Adrenal gland (tissue), 12 donors: Measurements from ENCODE around the gene AHDC1. TPM values are rescaled to one million over a fixed set of nuclear protein-coding genes. Genes with fewer than 3 reads are reported as not detected.

Source experiments
- DNase-seq, 7 donors: peaks; one replicate each; pipeline ENCODE4 v3.0.0-alpha.2; 2019 to 2020
- H3K27ac ChIP-seq, 5 donors: fragments of 200-600 bp; sonication (generic) in 4 of 5; 1 replicate in 3 of 5; 2 replicates in 2 of 5; pipeline versions ENCODE4 v1.5.1 to v1.8.0; 2016 to 2020; ENCODE audit warnings: mild to moderate bottlenecking in 1 of 5
- H3K27me3 ChIP-seq: fragments of 200-600 bp; 2 replicates; pipeline ENCODE4 v1.8.0; 2021
- H3K36me3 ChIP-seq, 2 donors: fragments of 200-600 bp; replicated peaks in 1 of 2; 1 replicate in 1 of 2; 2 replicates in 1 of 2; pipeline versions ENCODE4 v1.5.1 to v1.8.0; 2018 to 2022
- H3K4me1 ChIP-seq, 2 donors: fragments of 200-600 bp; replicated peaks in 1 of 2; 1 replicate in 1 of 2; 2 replicates in 1 of 2; pipeline versions ENCODE4 v1.5.1 to v1.8.0; 2018 to 2021
- H3K4me3 ChIP-seq, 4 donors: fragments of 200-600 bp; sonication (generic) in 3 of 4; one replicate each; pipeline ENCODE4 v1.5.1; 2016 to 2018
- H3K9me3 ChIP-seq, 3 donors: fragments of 200-600 bp; sonication (generic) in 1 of 3; replicated peaks in 1 of 3; 1 replicate in 2 of 3; 2 replicates in 1 of 3; pipeline versions ENCODE4 v1.5.1 to v1.8.0; 2016 to 2021
- POLR2A ChIP-seq, 2 donors: fragments of 450-650 bp; IDR thresholded peaks; one replicate each; pipeline ENCODE4 v1.6.1; 2017; ENCODE audit warnings: antibody characterized with exemption in 2 of 2, mild to moderate bottlenecking in 2 of 2, moderate library complexity in 1 of 2
- WGBS, 4 donors: extraction: QIAGEN DNeasy Blood & Tissue Kit in 2 of 4; methylation state at CpG; one replicate each; pipeline versions ENCODE4 v1.1.5 to v1.1.7; 2013 to 2017; 5-methylcytosine and 5-hydroxymethylcytosine counted together
- intact Hi-C, 2 donors: fragments of 100-400 bp; cut with DNase I; formaldehyde crosslinking; loops; one replicate each; pipeline versions ENCODE4 v1.14.1 to v1.15.0; 2022 to 2023
- polyA plus RNA-seq, 3 donors: library from polyadenylated mRNA; stranded (reverse); fragments of 200-250 nt in 2 of 3; fragments of 350-450 nt in 1 of 3; fragmentation: Illumina TruSeq in 1 of 3; extraction: RNeasy Lipid Tissue Mini Kit (QIAGEN cat#74804) in 1 of 3; gene quantifications; one replicate each; pipeline ENCODE4 v1.2.3, GENCODE V29; 2013 to 2014
- total RNA-seq, 9 donors: library from RNA; depleted of rRNA in 4 of 9; stranded (reverse); fragments of >200 nt in 4 of 9; fragments of 120-200 nt in 1 of 9; fragmentation: NEBNext Ultra II Directional in 1 of 9; extraction: Animal tissue kit (Norgen Biotek cat#: 25700) in 1 of 9; gene quantifications; one replicate each; pipeline versions ENCODE4 v1.1.0 to v1.2.4, GENCODE V29; 2013 to 2023
- TF ChIP-seq, protein P1 (sequence below), 6 experiments: fragments of 450-650 bp in 4 of 6; fragments of 200-600 bp in 2 of 6; sonication (generic) in 1 of 6; IDR thresholded peaks; 1 replicate in 5 of 6; 2 replicates in 1 of 6; pipeline versions ENCODE4 v1.5.1 to v1.8.0; 2016 to 2021; ENCODE audit warnings: antibody characterized with exemption in 6 of 6, mild to moderate bottlenecking in 2 of 6, moderate library complexity in 1 of 6
- donor health status: healthy with polysubstance abuse.
- donor health status: Bipolar disorder and iron deficiency.
- donor health status: DM: yes; HTN: yes; CAD: no.
- donor health status: DM: no; HTN: no; CAD: no.
- donor health status: DM: no; HTN: no; CAD: no.
- donor health status: DM: yes; HTN: yes; CAD: no.

AHDC1 gene
- total and polyA plus RNA-seq, 12 donors = 10.4 to 111 (median 61.3) TPM

- Histone ChIP-seq H3K9me3 (no peaks in the 10 kb centered on the region), H3K27me3 (no peaks in the 10 kb centered on the region), H3K36me3 (peaks cover 0 to 12% of the 10 kb centered on the region in 2 donors), H3K4me3 (no peak overlapping the region), H3K27ac (peak overlapping the region; percentile 57 to 96 (median 86)), H3K4me1 (peaks cover 75 to 90% of the 10 kb centered on the region in 2 donors)
- TF ChIP-seq, protein P1, sequence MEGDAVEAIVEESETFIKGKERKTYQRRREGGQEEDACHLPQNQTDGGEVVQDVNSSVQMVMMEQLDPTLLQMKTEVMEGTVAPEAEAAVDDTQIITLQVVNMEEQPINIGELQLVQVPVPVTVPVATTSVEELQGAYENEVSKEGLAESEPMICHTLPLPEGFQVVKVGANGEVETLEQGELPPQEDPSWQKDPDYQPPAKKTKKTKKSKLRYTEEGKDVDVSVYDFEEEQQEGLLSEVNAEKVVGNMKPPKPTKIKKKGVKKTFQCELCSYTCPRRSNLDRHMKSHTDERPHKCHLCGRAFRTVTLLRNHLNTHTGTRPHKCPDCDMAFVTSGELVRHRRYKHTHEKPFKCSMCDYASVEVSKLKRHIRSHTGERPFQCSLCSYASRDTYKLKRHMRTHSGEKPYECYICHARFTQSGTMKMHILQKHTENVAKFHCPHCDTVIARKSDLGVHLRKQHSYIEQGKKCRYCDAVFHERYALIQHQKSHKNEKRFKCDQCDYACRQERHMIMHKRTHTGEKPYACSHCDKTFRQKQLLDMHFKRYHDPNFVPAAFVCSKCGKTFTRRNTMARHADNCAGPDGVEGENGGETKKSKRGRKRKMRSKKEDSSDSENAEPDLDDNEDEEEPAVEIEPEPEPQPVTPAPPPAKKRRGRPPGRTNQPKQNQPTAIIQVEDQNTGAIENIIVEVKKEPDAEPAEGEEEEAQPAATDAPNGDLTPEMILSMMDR (IDR thresholded peaks at IDR 0.05) = no peak
- no peak for TF ChIP-seq POLR2A (IDR thresholded peaks at IDR 0.05)
- intact Hi-C loops = no loop called here
- no peak for DNase-seq
- 55 to 66% (median 60%) methylated on average over 15 to 18 of the region's 18 CpGs for WGBS, 4 donors
Measured at GRCh38 chr1:27562534-27563340, 41.2 kb downstream of the AHDC1 start.

- TF ChIP-seq, protein P1 (IDR thresholded peaks at IDR 0.05) = no peak
- no peak for TF ChIP-seq POLR2A (IDR thresholded peaks at IDR 0.05)
- Histone ChIP-seq H3K9me3 (no peaks in the 10 kb centered on the region), H3K4me1 (peaks cover 72 to 89% of the 10 kb centered on the region in 2 donors), H3K36me3 (peaks cover 0 to 12% of the 10 kb centered on the region in 2 donors), H3K27me3 (no peaks in the 10 kb centered on the region), H3K27ac (peak overlapping the region; percentile 57 to 96 (median 86)), H3K4me3 (no peak overlapping the region)
- intact Hi-C loops = no loop called here
- DNase-seq = no peak
- WGBS, 4 donors = 29 to 33% (median 29%) methylated on average over 19 to 20 of the region's 20 CpGs
Measured at GRCh38 chr1:27562021-27562420, 41.9 kb downstream of the AHDC1 start.

DNA sequence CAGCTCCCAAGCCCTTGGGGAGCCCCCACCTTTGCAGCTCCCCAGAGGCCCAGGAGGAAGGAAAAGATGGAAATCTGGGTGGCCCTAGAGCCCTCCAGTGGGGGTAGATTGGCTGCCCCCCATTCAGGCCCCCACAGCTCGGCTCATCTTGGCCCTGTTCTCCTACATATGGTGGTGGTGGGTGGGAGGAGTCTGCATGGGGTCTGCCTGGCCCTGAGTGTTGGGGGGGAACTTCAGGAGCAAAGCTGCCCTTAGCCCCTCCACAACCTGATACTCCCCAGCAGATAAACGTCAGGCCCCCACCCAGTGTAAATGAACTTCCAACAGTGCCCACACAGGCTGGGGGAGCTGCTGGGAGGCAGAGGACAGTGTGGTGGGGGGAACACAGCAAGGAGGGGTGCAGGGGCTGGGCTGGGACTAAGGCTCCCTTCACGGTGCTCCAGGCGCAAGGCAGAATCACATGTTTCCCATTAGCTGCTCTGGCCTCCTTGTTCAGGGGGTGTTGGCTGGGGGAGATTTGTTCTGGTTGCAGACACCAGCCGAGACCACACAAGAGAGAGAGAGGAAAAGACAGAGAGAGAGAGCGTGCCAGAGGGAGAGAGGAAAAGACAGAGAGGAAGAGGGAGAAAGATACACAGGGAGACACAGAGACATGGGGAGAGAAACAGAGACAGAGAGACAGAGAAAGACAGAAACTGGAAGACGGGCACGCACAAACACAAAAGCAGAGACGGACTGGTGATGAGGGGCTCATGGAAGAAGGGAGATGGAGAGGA, 42.6 kb downstream of the AHDC1 start:
- TF ChIP-seq, protein P1 (IDR thresholded peaks at IDR 0.05) = no peak
- TF ChIP-seq POLR2A (IDR thresholded peaks at IDR 0.05) = no peak
- Histone ChIP-seq H3K27ac (peak overlapping the region in 4 of 5 donors; percentile 71 to 96 (median 86)), H3K27me3 (no peaks in the 10 kb centered on the region), H3K4me3 (no peak overlapping the region), H3K36me3 (peaks cover 0 to 12% of the 10 kb centered on the region in 2 donors), H3K4me1 (peaks cover 75 to 91% of the 10 kb centered on the region in 2 donors), H3K9me3 (no peaks in the 10 kb centered on the region)
- intact Hi-C loops = no loop called here
- no peak for DNase-seq
- WGBS, 4 donors = 29 to 42% (median 33%) methylated on average over 7 to 9 of the region's 9 CpGs
